Stimulated activated CD8-positive, alpha-beta memory T cell treated with anti-CD3 and anti-CD28 coated beads, Interleukin-7, amount 100 ng/mL, for 24 hours (primary cell): ENCODE results near the gene RUNX1.

Source experiments
- DNase-seq: peaks from one replicate; pipeline ENCODE4 v3.0.0-alpha.2; 2020; ENCODE audit warnings: low read depth

The RUNX1 gene

DNA sequence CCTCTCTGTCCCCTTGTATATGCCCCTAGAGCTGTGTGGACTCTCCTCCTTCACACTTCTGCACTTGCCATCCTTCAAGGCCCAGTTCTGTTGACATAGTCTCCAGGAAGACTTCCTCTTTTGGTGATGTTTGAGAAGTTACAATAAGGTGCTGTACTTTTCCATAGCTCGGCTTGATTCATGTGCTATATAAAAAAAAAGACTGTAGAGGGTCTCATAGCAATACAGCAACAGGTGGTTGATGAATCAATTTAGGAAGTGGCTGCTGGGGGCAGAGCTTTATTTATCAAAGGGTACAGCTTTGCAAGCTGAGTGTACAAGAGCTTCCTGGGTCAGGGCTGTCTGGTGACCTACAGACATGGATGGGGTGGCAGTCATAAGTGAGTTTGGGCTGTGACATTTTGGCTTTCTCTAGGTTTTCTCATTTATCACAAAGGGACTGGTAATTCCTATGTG lies 102.7 kb downstream of the RUNX1 start:
- DNase-seq = no peak

DNA sequence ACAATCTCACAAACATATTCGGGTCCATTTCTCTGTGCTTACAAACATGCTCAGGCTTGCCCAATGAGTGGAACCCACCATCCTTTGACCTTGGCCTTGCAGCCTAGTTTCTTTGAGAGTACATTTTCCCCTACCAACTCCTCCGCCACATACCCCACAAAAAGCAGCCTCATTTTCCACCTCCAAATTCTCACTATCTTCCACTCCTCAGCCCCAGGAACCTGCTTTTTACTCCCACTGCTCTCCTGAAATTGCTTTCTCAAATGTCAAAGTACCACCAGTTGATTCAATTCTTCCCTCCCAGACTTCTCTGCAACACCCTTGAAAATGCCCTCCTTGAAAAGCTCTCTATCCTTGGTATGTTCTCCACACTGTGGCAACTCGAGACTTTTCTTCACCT lies 103.8 kb downstream of the RUNX1 start:
- DNase-seq = no peak

DNA sequence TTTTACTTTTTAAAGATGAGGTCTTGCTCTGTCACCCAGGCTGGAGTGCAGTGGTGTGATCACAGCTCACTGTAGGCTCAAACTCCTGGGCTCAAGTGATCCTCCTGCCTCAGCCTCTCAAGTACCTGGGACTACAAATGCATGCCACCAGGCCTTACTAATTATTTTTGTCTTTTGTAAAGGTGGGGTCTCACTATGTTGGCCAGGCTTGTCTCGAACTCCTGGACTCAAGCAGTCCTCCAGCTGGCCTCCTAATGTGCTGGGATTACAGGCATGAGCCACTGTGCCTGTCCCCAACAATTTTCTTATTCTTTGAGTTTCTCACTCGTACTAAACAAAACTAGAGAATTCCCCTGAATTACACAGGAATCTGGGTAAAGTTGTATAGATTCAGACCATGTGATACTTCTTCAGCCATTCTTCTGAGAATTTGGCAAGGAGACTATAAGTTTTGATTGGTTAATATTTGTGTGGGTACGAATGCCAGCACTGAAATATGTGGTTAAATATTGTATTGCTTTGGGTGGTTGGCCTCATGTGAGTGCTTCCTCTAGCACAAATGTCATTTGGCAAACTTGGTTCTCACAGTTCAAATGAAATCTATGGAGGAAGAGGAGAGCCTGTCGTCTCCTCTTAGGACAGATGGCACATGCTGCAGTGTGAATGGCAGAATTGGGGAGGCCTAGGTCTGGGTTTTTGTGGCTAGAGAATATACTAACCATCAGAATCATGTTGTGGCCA lies 104.9 kb downstream of the RUNX1 start:
- DNase-seq = no peak

DNA sequence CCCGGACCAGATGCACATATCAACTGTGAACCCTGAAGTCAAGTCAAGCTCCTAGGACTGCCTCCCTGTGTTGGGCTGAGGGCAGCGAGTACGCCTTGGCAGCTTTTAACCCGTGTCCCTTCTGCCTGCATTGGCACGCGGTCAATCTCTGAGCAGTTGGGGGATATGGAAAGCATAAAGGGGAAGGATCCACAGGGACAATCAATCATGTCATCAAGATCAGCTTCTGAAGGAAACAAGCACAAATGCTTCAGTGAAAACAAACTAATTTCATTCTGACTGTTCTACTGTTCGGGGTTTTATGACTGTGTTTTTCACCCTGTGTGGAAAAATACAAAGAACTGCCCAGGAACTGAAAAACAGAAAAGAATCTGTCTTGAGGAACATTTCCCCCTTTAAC lies 106.2 kb downstream of the RUNX1 start:
- DNase-seq = no peak

DNA sequence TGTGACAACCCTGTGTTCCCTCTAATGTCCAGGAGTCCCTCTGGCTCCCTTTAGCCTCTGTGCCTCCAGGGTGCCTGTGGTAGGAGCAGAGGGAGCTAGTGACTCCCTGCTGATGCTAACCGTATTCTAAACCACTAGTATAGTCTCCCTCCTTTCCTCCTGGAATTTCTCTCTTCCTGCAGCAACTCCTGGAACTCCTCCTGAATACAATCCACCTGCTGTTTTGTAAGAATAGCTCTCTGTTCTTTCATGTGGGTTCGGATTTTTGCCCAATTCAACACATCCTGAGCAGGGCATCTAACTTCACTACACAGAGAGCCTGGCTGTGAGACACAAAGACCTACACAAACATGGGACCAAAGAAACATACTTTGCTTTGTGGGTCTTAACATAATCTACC lies 107.9 kb downstream of the RUNX1 start:
- DNase-seq = no peak

DNA sequence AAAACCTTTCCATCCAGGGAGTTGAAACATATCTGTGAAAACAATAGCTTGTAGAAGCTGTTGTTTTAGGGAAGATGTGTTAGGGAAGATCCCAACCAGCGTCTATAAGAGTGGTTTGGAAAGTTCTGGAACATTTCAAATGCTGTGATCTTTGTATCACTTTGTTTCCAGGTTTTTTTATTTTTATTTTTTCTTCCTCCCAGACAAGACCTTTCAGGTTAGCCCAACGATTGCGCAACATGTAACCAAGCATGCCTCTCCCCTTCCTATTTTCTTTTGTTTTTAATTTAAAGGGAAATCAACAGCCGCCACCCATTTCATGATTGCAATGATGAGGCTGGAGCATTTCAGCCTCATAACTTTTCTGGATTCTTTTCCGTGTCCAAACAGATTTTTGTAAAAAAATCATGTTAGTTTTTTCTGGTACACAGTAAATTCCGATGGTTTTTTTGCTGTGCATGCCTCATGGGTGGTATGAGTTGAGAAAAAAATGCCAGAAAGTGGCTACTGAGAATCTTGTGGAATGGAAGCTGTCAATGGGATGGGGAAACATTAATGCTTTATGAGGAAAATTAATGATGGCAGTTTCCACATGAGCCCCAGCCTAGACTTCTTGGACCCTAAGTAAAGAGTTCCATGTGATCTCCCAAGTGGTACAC lies 109.3 kb downstream of the RUNX1 start:
- no peak for DNase-seq

DNA sequence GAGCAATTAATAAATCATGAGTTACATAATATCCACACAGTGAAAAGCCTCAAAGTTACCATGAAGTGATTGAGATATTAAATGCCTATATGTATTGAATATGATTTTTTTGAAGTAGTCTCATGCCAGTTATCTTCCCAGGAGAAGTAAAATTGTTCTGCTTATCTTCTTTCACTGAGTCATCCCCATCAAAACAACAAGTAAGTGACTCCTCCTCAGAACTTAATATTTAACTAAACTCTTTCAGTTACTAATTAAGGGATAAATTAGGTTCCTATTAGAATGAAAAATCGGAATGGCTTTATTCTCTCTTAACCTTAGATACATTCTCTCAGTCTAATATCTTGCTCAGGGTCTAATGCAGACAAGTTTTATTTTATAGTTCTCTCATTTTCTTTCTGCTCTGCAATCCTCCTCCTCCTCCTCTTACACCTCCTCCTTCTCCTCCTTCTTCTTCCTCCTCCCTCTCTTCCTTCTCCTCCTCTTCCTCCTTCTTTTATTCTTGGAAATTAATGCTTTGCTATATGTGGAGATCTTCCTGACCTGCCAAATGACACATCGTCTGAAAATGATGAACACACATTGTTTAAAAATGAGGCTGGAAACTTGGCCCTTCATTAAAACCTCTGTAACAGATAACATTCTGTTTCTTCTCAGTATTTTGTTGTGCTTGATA lies 110.9 kb downstream of the RUNX1 start:
- DNase-seq = no peak

DNA sequence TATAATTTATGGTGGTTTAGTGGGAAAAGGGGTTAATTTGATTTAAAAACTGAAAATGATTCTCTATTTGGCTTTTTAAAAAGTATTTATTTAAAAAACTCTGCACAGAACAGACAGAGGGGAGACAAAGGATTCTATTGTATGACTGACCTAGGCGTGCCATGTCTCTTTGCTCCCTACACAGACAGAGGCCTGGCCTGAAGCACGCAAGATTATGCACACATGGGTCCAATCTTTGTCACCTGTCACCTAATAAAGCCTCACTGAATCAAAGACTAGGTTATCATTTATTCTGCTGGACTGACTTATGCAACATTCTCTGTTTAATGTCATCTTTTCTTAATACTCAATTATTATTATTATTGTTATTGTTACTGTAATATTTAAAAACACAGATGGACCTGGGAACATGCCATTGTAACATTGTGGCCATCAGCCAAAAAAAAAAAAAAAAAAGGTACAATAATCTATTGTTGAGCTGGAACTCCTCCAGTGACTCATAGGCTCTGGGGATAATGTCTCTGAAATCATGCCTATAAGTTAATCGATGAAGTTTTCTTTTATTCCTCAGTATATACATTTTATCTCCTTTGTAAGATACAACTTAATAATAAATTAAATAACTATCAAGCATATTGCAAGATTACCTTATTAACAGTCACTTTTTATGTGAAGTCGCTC lies 112.1 kb downstream of the RUNX1 start:
- no peak for DNase-seq

DNA sequence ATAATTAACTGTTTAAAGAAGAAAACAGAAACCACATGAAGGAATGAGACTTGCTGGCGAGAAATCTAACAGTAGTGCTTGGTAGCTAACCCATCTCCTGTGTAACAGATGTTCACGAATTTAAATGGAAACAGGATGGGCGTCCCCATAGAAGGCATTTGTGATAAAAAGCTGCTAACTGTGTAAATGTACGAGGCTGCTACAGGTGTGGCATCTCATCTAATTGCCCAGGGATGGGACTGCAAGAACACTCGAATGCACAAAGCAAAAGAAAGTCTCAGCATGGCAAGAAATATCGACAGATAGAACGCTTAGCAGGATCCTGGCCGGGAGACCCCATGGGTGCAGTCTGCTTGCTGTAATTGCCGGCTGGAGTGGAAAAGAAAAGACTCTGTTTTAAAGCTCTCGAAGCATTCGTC lies 112.7 kb downstream of the RUNX1 start:
- no peak for DNase-seq

DNA sequence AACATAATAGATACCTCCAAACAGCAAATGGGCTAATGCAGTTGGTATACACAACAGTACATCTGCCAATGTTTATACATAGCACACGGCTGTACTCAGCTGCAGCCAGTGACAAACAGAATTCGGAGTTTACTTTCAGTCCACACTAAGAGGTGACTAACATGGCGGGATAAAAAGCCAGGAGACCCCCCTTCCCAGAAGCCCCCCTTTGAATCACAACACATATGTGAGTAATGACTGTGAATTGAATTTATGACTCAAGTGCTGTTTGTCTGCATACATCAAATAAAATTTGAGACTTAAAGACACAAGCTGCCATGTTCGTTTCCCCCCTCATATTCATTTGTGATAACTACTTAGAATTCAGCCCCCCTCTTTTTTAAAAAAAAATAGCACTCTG lies 113.2 kb downstream of the RUNX1 start:
- DNase-seq = no peak

DNA sequence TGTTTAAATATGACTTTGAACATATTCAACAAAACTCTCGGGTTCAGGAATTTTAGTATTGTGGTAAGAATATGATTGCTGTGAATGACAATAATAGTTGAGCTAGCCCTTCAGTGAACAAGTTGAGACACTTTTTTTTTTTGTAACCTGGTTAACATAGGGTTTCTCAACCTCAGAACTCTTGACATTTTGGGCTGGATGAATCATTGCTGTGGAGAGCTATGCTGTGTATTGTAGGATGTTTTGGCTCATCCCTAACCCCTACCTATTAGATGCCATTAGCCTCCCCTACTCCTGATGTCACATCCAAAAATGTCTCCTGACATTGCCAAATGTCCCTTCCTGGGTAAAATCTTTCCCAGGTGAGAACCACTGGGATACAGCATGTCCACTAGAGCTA lies 113.7 kb downstream of the RUNX1 start:
- no peak for DNase-seq

DNA sequence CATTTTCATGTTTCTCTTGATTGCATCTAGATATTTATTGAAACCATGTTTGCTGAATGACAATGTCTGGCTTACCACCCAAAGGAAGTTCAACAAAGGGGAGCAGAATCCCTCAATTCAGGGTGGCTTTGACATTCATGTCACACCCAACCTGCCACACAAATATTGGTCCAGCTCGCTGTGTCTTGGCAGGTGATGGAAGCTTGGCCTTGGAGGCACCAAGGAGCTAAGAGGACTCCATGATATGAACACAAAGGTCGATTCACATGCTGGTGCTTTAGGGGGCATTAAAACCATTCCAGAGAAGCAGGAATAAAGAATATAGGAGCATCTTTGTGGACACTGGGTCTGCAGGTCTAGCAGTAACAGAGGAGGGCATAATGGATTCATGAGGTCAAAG lies 114.8 kb downstream of the RUNX1 start:
- no peak for DNase-seq

DNA sequence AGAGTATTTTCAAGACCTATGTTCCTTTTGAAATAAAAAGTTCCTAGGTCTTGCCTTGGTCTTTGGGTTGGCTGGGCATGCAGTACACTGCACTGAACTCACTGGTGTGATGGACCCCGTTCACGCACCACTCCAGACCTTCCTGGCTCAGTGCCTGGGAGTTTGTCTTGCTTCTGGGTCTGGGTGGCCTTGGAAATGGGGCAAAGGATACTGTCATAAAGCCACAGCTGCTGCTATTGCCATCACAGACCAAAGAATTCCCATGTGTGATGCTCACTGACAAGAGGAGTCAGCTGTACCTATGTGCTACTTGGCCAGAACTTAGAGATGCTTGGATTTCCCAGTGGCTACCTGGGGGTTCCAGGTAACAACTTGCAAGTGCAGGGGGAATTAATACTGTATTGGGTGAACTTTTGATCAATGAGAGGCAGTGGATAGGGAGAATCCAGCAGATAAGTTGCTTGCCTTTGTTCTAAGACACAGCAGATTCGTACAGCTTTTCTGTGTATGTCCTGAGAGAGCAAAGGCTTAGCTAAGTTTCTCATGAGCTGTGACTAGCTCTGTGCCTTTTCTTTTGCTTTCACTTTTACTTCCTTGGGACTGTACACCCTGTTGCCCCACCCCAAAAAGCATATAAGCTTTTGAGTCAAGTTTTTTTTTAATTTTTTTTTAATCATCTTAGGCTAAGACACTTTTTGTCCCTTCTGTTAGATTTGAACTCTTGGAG lies 115.3 kb downstream of the RUNX1 start:
- DNase-seq = no peak

DNA sequence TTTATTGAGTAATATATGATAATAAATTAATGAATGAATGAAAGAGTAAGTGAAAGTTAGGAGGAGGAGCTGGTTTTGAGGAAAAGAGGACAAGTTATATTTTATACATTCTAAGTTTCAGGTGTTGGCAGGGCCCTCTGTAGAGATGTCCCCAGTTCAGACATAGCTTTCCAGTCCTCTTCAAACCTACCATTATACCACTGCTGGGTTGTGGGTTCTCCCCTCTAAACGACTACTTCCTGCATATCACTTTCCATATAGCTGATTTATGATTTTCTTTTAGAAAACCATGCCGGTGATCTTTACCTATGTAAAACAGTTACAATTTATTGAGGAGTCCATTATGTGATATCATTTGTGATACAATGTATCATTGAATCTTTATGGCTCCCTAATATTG lies 116.9 kb downstream of the RUNX1 start:
- DNase-seq = no peak

DNA sequence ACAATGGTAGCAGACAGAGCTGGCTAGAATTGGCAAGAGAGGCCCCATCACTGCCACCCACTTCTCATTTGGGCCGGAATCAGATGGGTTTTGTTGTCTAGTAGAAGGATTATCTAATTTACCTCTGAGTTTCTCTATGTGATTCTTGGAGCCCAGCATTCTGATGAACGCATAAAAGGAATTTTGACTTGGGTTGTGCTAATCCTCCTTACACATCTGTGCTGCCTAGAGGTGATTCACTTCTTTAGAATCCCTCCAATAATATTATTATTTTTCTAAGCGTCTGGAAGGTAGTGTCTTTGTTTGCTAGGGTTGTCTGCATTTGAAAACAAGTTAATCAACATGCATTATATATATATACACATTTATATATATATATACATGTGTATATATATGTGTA lies 118.1 kb downstream of the RUNX1 start:
- DNase-seq = no peak

DNA sequence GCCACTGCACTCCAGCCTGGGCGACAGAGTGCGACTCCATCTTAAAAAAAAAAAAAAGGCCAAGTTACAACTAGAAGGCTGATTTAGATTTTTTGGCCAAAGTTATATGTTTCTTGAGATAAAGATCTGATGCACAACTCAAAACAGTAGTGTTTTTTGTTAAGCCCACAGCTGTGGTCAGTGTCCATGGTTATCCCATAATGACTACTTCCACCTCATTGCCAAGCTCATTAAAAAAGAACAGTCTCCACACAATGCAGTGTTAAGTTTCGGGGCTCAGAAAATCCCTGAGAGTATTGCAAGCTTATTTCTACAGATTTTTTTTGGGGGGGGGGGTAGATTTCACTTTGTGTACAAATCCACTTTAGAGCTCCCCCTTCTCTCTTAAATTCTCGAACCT lies 120.5 kb downstream of the RUNX1 start:
- DNase-seq = no peak

DNA sequence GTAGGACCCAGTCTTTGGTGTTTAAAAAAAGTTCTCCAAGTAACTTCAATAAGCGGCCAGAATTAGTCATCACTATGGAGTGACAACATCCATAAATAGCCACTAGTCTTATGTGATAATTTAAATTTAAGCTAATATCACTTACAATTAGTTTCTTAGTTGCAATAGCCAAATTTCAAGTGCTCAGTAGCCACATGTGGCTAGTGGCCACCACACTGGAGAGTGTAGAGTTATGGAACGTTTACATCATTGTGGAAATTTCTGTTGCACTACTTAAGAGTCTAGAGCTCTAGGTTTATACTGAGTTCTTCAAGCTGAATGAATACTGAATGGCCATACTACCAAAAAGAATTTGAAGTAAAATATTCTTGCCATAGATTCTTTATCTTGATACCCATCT lies 121.1 kb downstream of the RUNX1 start:
- DNase-seq = no peak

DNA sequence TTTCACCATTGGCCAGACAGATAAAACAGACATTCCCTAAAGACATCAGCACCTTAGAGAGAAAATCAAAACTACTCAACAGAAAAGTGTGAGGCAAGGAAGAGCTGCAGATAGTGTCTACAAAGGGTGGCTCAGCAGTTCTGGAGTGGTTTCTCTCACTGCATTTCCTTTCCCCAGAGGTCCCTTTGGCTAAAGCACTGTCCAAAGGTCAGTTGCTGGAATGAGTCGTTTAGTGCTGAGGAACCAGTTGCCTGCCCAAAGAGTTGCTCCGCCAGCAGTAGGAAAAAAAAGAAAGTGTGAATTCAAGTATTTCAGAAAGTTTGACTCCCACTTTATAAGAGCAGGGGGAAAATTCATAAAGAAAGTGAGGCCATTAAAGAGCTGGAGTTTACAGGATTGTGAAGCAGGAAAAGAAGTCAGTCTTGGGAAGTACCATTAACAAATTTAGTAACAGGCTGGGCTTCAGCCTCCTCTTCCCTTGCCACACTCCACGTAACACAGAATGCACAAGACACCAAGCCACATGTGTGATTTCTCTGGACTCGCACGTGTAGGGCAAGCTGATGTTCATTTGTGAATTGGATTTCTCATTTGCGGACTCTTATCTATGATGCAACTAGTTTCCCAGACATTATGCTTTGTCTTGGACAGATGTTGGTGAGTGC lies 122.2 kb downstream of the RUNX1 start:
- no peak for DNase-seq

DNA sequence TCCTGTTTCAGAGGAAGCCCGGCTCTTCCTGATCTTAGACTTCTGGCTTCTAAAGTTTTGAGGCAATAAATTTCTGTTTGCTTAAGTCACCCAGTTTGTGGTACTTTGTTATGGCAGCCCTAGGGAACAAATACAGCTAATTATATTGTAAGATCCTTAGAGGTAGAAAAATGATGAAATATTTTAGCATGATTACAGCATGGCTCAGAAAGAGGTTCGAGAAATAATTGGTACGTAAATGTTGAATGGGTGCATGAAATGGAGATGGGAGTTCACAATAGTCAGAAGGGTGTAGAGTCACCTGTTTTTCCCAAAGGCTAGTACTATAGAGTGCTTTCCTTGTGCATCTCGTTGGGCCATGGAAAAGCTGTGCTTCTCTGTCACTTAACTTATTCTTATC lies 123.5 kb downstream of the RUNX1 start:
- DNase-seq = no peak

DNA sequence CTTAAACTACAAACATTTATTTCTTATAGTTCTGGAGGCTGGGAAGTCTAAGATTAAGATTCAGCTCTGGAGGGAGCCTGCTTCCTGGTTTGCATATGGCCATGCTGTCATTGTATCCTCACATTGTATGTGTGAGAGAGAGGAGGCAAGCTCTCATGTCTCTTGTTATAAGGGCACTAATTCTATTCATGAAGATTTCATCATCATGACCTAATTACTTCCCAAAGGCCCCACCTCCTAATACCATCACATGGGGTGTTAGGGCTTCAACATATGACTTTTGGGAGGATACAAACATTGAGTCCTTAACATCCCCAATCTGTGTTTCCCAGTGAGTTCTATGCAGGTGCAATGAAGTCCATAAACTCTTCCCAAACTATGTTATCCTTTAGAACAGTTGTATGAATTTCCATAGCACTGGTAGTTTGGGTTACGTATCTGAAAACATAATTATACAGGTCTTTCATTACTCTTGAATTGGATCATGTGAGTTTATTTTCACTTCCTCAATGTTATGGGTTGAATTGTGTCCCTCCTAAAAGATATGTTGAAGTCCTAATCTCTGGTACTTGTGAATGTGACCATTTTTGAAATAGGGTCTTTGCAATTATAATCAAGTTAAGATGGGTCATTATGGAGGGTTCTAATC lies 124.2 kb downstream of the RUNX1 start:
- no peak for DNase-seq

DNA sequence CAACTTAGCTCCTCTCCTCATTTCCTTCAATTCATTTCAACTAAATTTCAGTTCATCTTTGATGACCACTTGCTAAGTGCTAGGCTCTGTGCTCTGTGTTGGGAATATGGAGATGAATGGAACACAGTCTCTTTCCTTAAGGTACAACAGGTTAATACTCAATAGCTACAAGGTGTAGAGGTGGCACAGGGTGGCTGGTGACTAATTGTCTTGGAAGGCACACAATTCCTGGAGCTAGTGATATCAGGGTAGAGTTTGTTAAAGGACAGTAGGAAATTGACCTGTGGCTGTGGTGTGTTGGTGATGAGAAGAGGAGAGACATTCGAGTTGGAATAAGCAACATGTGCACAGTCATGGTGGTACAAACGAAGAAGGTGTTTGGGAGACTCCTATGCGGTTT lies 124.9 kb downstream of the RUNX1 start:
- no peak for DNase-seq
